ENCODE measurements around the gene PEF1.

Gene PEF1

GRCh38 chr1:31671147-31671546 is 26.5 kb upstream of the PEF1 start:
- DNase-seq (ENCODE audit: low read depth, low spot score) = no peak

- DNase-seq (ENCODE audit: low read depth, low spot score) = no peak
These were observed 25.9 kb upstream of the PEF1 start for GRCh38 chr1:31670593-31670964.

GRCh38 chr1:31669786-31670592 is 25.3 kb upstream of the PEF1 start:
- DNase-seq (ENCODE audit: low read depth, low spot score) = no peak

- DNase-seq (ENCODE audit: low read depth, low spot score) = no peak
These were observed 24.7 kb upstream of the PEF1 start for GRCh38 chr1:31669433-31669785.

GRCh38 chr1:31668303-31668883 is 23.7 kb upstream of the PEF1 start:
- DNase-seq (ENCODE audit: low read depth, low spot score) = no peak

GRCh38 chr1:31667065-31667785 is 22.5 kb upstream of the PEF1 start:
- DNase-seq (ENCODE audit: low read depth, low spot score) = no peak

- DNase-seq (ENCODE audit: low read depth, low spot score) = no peak
These were observed 21.7 kb upstream of the PEF1 start for GRCh38 chr1:31666263-31666963.

GRCh38 chr1:31665234-31665878 is 20.7 kb upstream of the PEF1 start:
- no peak for DNase-seq (ENCODE audit: low read depth, low spot score)

- no peak for DNase-seq (ENCODE audit: low read depth, low spot score)
These were observed 19.9 kb upstream of the PEF1 start for GRCh38 chr1:31664528-31664927.

GRCh38 chr1:31663622-31664452 is 19.2 kb upstream of the PEF1 start:
- DNase-seq (ENCODE audit: low read depth, low spot score) = no peak

- DNase-seq (ENCODE audit: low read depth, low spot score) = no peak
These were observed 17.8 kb upstream of the PEF1 start for GRCh38 chr1:31662463-31662862.

- no peak for DNase-seq (ENCODE audit: low read depth, low spot score)
These were observed 17.2 kb upstream of the PEF1 start for GRCh38 chr1:31661856-31662255.

GRCh38 chr1:31660871-31661455 is 16.3 kb upstream of the PEF1 start:
- no peak for DNase-seq (ENCODE audit: low read depth, low spot score)

- DNase-seq (ENCODE audit: low read depth, low spot score) = no peak
These were observed 15.2 kb upstream of the PEF1 start for GRCh38 chr1:31659889-31660288.

GRCh38 chr1:31658721-31659120 is 14.0 kb upstream of the PEF1 start:
- DNase-seq (ENCODE audit: low read depth, low spot score) = no peak

GRCh38 chr1:31657972-31658510 is 13.4 kb upstream of the PEF1 start:
- DNase-seq (ENCODE audit: low read depth, low spot score) = no peak

GRCh38 chr1:31657020-31657804 is 12.5 kb upstream of the PEF1 start:
- DNase-seq (ENCODE audit: low read depth, low spot score) = no peak

- DNase-seq (ENCODE audit: low read depth, low spot score) = no peak
These were observed 11.1 kb upstream of the PEF1 start for GRCh38 chr1:31655756-31656155.

- DNase-seq (ENCODE audit: low read depth, low spot score) = no peak
These were observed 10.4 kb upstream of the PEF1 start for GRCh38 chr1:31655104-31655503.

GRCh38 chr1:31654474-31654776 is 9.7 kb upstream of the PEF1 start:
- no peak for DNase-seq (ENCODE audit: low read depth, low spot score)

Measured in activated naive CD8-positive, alpha-beta T cell treated with anti-CD3 and anti-CD28 coated beads, Interleukin-2, amount 50 U/mL, for 16 hours (primary cell).